Stimulated activated CD4-positive, alpha-beta T cell treated with anti-CD3 and anti-CD28 coated beads, Interleukin-1b, Interleukin-23, amount 100 ng/mL, for 4 hours (primary cell): Measurements from ENCODE around the gene TFAP2C.

Experiments
- DNase-seq, 2 donors: peaks; one replicate each; pipeline ENCODE4 v3.0.0-alpha.2; 2020; ENCODE audit warnings: low read depth in 2 of 2

The TFAP2C gene

DNA sequence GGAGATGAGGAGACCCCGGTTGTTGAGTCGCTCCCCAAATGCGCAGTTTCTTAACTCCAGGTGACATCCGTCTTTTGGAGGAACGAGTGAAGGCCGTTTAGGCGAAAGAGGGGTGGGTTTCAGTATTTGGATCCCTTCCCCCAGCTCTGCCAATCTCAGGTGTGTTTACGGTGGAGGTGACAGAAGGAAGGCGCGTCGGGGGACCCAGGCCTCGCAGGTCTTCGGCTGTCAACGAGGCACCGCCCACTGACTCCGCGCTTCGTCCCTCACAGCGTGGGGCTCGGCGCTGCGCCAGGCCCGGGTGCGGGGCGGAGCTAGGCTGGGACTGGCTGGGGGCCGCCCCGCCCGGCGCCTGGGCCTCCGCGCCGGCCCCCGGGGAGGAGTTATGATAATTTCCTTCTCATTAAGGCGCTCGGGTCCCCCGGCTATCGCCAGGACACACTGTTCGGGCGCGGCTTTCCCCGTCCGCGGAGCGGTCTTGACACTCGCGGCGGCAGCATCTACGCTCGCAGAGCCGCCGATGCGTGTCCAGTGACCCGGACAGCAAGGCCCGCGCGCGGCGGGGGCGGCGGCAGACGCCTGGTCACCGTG is at the start of gene TFAP2C:
TFAP2C (plus strand) TSS at position 434 of the 591 bp plus-strand sequence. CDS start 239 bp downstream, outside the sequence.
- peak in 1 of 2 donors; percentile 22 for DNase-seq

GRCh38 chr20:56580226-56580625 is 48.9 kb upstream of the TFAP2C start:
- DNase-seq, result no peak

GRCh38 chr20:56581701-56582100 is 47.4 kb upstream of the TFAP2C start:
- DNase-seq, result no peak

GRCh38 chr20:56582542-56582941 is 46.6 kb upstream of the TFAP2C start:
- no peak for DNase-seq

GRCh38 chr20:56584916-56585315 is 44.2 kb upstream of the TFAP2C start:
- DNase-seq, result no peak

DNA sequence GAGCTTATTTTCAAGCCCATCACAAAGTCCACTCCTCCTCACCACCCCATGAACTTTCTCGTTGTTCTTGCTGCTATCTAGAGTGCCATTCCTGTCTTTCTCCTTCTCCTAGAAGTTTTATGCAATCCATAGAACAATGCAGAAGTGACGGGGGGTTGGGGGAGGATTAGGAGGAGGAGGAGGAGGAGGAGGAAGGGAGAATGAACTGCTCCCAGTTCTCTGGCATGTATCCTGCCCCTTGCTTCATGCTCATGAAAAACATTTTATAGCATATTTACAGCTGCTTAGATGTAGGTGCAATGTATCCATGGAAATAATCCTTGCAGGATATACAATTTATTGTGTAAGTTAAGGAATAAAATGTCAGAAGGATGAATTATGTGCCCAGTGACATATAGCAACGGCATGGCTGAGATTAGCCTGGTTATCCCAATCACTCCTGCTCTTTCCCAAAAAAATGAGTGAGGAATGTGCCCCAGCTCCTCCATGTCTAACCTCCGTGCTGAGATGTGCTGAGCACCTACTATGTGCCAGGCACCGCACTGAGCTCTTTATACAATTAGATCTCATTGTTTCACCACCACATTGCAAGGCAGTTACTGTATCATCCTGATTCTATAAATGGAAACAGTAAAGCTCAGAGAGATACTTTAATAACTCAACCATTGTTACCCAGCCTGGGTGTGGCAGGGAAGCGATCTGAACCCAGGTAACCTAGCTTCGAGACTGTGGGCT is 41.6 kb upstream of the TFAP2C start:
- no peak for DNase-seq

DNA sequence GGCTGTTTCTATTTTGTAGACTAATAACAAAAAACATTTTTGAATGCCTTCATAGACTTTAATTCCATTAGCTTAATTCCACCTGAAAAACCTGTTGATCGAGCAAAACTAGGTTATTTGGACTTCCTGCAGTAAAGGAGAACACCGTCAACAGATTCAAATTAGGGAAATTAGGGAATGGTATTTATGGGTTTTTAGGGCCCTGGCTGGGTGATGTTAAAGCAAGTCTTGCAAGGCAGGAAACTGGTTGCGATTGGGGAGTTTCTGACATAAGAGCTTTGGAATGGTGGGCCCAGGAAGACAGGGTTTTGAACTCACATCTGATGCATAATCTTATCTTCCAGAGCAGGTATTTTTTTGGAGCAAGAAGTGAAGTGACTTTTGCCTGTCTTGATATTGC is 40.1 kb upstream of the TFAP2C start:
- no peak for DNase-seq

GRCh38 chr20:56589633-56590032 is 39.5 kb upstream of the TFAP2C start:
- DNase-seq, result no peak

DNA sequence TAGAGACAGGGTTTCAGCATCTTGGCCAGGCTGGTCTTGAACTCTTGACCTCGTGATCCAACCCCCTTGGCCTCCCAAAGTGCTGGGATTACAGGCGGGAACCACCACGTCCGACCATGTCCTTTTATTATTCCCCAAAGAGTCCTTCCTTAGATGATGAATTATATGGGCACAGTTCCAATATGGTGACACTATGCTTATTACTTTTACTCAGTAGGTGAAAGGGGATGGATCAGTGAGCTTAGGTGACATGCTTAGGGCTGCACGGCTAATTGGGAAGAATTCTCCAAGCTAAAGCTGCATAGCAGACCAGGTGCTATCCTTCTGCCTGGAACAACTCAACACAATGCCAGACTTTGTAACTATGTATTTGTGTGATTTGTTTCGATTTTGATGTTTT is 38.2 kb upstream of the TFAP2C start:
- DNase-seq, result no peak

- no peak for DNase-seq
Observed at GRCh38 chr20:56592211-56592610, 36.9 kb upstream of the TFAP2C start.

DNA sequence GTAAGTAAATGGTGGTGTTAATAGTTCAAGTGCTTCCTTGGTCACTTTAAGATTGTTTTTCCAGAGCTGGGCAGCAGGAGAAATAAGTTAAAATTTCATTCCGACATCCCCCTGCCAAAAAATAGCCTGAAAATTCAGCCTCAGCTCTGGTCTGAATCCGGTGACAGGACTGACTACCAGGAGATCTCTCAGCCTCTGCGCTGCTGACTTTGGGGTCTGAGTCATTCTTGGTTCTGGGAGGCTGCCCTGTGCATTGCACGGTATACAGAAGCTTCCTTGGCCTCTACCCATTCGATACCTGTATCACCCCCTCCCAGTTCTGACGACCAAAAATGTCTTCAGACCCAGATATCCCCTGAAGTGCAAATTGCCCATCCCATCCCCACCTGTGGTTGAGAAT is 36.3 kb upstream of the TFAP2C start:
- no peak for DNase-seq

- DNase-seq, result no peak
Observed at GRCh38 chr20:56595746-56596475, 33.2 kb upstream of the TFAP2C start.

- DNase-seq, result no peak
Observed at GRCh38 chr20:56601166-56601565, 27.9 kb upstream of the TFAP2C start.

- no peak for DNase-seq
Observed at GRCh38 chr20:56604673-56605072, 24.4 kb upstream of the TFAP2C start.

DNA sequence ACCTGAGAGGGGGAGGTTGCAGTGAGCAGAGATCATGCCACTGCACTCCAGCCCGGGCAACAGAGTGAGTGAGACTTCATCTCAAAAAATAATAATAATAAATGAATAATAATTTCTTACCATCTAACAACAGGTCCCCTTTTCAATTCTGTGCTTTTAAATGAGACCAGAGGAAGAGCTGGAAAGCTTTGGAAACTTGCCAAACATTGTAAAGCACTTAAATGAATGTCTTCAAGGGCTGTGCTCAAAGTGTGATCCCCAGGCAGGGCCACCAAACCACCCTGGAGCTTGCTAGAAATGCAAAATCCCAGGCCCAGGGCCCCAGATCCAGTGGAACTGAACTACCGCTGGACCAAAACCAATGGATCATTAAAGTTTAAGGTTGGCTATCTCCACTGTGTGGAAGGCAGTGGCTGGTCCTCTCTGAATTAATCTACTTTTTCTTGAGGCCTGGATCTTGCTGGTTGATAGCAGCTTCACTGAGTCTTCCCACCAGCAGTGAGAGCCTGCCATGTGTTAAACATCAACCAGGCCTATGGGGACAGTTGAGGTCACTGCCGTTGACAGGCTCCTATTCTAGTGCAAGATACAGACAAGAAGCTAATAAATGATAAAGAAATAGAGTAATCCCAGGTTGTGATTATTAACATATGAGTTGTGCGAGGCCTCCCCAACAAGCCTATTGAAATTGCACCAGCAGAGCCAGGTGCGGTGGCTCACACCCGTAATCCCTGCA is 23.7 kb upstream of the TFAP2C start:
- no peak for DNase-seq

GRCh38 chr20:56606174-56606945 is 22.7 kb upstream of the TFAP2C start:
- DNase-seq, result no peak

DNA sequence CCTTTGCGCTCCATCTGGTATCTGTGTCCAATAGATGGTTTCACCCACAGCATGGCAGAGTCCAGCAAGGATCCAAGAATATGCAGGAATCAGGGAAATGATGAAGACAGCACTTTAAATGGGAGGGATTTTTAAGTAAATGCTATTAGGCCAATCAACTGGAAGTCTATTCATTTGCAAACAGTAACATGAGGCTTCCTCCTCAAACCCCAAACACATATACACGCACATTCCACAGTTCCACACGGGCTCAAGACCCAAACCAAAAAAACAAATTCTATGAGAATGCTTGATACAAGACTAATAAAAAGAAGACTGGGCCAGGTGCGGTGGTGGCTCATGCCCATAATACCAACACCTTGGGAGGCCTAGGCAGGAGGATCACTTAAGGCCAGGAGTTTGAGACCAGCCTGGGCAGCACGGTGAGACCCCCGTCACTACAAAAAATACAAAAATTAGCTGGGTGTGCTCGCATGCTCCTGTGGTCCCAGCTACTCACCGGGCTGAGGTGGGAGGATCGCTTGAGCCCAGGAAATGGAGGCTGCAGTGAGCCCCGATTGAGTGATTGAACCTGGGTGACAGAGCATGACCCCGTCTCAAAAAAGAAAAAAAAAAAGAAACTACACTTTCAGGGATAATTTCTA is 21.9 kb upstream of the TFAP2C start:
- DNase-seq, result no peak

- no peak for DNase-seq
Observed at GRCh38 chr20:56608376-56608775, 20.7 kb upstream of the TFAP2C start.

DNA sequence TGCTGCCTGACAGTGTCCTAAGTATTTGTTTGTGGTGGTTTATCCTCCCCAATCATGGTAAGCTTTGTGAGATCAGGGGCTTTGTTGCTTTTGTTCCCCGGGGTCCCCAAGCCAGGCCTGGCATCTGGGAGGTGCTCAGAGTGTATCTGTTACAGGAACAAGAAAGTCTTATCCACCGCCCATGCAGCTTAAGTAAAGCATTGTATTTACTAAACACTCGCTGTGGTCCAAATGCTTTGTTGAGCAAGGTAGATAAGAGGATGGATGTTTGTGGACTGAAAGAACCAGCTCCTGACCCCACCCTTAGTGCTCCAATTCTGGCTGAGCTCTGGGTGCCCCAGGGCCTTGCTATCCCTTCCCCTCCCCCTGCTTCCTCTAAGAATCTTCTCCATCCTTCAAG is 19.8 kb upstream of the TFAP2C start:
- DNase-seq, result no peak

GRCh38 chr20:56610098-56610497 is 19.0 kb upstream of the TFAP2C start:
- no peak for DNase-seq

- no peak for DNase-seq
Observed at GRCh38 chr20:56614196-56614595, 14.9 kb upstream of the TFAP2C start.
